ENCODE data around the gene DENR. TPM values are rescaled to one million over a fixed set of nuclear protein-coding genes. Genes with fewer than 3 reads are reported as not detected.

The DENR gene
- polyA plus RNA-seq, 1 donor from 2014 or later = 85.1 TPM

Small RNAs within 50 kb of the gene (small RNA-seq; reads per million reads assigned to genes)
- gene AC026333.2 (0 reads per million in 3 experiments), gene RF00019 (0 to 1.2 (median 0) reads per million in 3 experiments)

Other genes starting within 250 kb of the DENR start
- 174 and 194 TPM in 2 replicates for gene RSRC2, start 225.9 kb upstream of the DENR start, polyA plus RNA-seq
- gene KNTC1, start 225.6 kb upstream of the DENR start, polyA plus RNA-seq = 16.2 and 23.2 TPM in 2 replicates
- gene HCAR2, start 49.5 kb upstream of the DENR start, polyA plus RNA-seq = not detected in 2 replicates
- not detected in 2 replicates for gene HCAR3, start 36.0 kb upstream of the DENR start, polyA plus RNA-seq
- gene HCAR1, start 22.0 kb upstream of the DENR start, polyA plus RNA-seq = not detected in 2 replicates
- gene CCDC62, start 21.7 kb downstream of the DENR start, polyA plus RNA-seq = 2.2 and 2.9 TPM in 2 replicates
- 270 and 297 TPM in 2 replicates for gene HIP1R, start 82.6 kb downstream of the DENR start, polyA plus RNA-seq
- 30.2 and 36.7 TPM in 2 replicates for gene VPS37B, start 143.3 kb downstream of the DENR start, polyA plus RNA-seq
- 19.5 and 19.7 TPM in 2 replicates for gene ABCB9, start 213.6 kb downstream of the DENR start, polyA plus RNA-seq
- gene OGFOD2, start 222.4 kb downstream of the DENR start, polyA plus RNA-seq = 27.8 and 43.2 TPM in 2 replicates
- 173 and 190 TPM in 2 replicates for gene ARL6IP4, start 227.9 kb downstream of the DENR start, polyA plus RNA-seq

Measured in neural cell (in vitro differentiated cells).